ENCODE measurements around the gene FALEC.
A peak's percentile ranks its signal among the peaks of the same experiment; 100 is the strongest.
"Not testable (repeated sequence)": the region's sequence is repeated elsewhere in the genome, so short reads cannot be mapped to it uniquely, and the experiment has no call there.

The FALEC gene

GRCh38 chr1:150560576-150561253 lies 45.2 kb downstream of the FALEC start:
- DNase-seq = peak; percentile 58 to 78 (median 68)

DNA sequence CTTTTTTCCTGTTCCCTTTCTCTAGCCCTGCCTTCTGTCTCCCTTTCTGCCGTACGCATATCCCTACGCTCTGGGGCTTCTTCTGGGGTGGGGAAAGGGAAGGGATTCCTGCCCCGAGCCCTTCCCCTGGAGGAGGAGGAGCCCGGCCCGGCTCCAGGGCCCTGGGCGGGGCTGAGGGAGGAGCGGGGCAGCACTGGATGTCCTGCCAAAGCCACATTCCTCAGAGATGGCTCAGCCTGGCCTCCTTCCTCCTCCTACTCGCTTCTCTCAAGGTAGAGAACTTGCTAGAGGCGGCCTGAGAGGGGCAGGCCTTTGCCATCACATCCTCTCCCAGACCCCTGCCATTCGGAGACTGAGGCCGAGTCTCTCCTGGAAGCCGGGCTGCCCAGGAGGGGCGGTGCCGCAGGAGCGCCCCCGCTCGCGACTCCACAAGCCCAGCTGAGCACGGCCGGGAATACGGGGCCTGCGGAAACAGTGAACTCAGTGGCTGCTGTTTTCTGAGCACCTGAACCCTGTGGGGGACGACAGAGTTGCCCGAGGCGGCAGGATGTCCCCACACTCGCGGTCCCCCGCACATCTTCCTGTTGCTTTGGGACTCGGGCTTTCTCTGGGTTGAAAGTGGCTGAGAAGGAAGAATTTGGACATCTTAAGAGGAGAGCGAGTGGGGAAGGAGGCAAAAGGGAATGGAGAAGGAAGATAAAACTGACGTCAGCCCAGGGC lies 45.9 kb downstream of the FALEC start:
- DNase-seq = peak in 2 of 4 experiments; percentile 62 to 67

GRCh38 chr1:150561974-150562445 lies 46.5 kb downstream of the FALEC start:
- DNase-seq = peak; percentile 50 to 87 (median 76)

- peak in 2 of 4 experiments; percentile 48 to 63 for DNase-seq
Observed at GRCh38 chr1:150562446-150563339, 47.1 kb downstream of the FALEC start.

GRCh38 chr1:150563340-150564038 lies 47.9 kb downstream of the FALEC start:
- peak in 2 of 4 experiments; percentile 34 to 48 for DNase-seq

GRCh38 chr1:150564051-150564991 lies 48.8 kb downstream of the FALEC start:
- peak in 1 of 4 experiments; percentile 34 for DNase-seq

DNA sequence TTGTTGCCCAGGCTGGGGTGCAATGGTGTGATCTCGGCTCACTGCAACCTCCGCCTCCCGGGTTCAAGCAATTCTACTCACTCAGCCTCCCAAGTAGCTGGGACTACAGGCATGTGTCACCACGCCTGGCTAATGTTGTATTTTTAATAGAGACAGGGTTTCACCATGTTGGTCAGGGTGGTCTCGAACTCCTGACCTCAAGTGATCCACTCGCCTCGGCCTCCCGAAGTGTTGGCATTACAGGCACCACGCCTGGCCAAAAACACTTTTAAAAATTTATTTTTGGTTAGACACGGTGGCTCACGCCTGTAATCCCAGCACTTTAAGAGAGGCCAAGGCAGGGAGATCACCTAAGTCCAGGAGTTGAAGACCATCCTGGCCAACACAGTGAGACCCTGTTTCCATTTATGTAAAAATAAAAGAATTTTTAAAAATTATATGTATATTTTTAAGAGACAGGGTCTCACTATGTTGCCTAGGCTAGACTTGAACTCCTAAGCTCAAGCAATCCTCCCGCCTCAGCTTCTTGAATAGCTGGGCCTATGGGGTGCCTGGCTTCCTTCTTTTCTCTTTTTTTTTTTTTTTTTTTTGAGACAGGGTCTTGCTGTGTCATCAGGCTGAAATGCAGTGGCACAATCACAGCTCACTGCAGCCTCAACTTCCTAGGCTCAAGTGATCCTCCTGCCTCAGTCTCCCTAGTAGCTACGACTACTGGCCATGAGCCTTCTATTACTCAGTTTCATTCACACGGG lies 49.9 kb downstream of the FALEC start:
- not testable (repeated sequence) for DNase-seq

GRCh38 chr1:150566589-150567340 lies 51.2 kb downstream of the FALEC start:
- DNase-seq = no peak

DNA sequence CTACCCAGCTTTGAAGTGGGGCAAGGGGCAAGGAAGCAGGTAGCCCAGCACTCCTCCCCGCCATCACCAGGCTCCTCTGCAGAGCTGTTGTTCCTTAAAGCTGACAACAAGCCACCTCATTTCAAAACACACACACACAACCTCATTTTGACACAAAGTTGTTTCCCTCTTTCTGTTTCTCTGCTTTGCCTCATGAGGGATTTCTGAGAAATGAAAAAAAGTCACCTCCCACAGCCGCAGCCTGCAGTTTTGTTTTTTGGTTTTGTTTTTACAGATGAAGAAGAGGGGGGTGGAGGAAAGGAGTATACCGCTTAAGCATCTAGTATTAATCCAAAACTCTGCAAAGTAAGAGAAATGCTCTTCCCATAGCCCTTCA lies 51.8 kb downstream of the FALEC start:
- DNase-seq = peak in 2 of 4 experiments; percentile 49 to 56

DNA sequence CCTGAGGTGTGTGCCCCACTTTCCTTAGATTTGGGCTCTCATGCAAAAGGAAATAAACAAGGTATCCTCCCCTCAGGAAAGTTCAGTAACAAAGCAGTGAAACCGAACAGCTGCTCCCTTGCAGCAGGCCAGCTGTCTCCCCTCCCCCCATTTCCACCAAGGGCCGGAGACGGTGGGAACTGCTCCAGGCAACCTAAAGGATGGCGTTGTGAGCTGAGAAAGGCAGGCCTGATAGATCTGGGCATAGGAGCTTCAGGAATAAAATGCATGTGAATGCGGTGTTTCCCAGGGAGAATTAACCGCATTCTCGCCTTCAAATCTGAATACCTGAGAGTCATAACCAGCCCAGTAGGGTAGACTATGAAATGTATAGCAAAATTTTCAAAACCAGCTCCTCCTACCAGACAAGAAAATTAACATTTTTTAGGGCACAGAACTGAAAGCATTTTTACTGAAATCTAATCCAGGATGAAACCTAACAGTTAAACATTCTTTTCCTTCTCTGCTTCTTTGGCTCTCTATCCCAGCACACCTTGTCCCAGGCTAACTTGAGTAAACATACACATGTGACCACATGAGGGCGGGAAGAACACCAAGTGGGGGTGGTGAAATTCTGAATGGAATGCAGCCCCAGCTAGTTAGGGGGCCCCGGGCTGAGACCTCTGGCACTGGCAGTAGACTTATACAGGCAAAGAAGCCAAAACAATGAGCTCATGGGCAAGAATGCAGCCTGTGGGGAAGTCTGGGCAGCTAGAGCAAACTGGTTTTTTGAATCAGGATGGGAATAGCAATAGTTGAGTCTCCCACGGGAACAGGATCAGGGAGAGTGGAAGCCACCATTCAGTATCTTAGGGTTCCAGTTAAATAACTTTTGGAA lies 52.4 kb downstream of the FALEC start:
- DNase-seq = peak in 2 of 4 experiments; percentile 51 to 52

- no peak for DNase-seq
Observed at GRCh38 chr1:150568594-150568966, 53.0 kb downstream of the FALEC start.

DNA sequence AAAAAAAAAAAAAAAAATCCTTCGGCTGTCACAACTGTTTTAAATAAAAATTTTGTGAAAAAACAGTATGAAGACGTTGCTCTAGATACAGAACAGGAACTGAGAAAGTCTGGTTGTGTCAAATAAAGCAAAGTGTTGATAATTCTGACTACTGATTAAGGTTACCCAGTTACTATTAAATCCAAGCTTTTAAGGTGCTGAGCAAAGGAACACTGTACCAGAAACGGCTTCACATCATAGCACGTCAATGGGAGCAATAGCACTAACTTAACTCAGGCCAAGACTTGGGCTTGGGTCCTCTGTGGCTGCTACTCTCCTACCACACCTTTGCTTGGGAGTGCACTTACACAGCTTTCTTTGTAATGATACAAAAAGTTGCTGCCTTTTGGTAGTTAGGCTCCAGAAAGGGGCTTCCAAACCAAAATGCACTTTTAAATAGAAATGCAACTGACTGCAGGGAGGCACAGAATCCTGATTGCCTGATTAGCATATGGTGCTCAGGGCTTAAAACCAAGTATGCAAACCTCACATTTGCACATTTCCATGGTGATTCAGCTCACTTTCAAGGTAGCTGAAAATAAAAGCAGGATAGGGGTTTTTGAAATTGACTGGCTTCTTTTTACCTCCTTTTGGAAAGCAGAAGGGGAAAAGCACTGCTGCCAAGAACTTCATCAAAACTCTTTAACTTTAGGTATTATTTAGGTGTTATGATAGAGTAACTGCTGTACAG lies 57.5 kb downstream of the FALEC start:
- DNase-seq = no peak

DNA sequence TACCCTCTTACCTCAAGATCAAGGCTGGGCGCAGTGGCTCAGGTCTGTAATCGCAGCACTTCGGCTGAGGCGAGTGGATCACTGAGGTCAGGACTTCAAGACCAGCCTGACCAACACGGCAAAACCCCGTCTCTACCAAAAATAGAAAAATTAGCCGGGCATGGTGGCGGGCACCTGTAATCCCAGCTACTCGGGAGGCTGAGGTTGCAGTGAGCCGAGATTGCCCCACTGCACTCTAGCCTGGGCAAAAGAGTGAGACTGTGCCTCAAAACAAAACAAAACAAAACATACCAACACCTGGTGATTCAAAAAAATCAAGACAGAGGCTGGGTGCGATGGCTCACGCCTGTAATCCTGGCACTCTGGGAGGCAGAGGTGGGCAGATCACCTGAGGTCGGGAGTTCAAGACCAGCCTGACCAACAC lies 58.1 kb downstream of the FALEC start:
- not testable (repeated sequence) for DNase-seq

DNA sequence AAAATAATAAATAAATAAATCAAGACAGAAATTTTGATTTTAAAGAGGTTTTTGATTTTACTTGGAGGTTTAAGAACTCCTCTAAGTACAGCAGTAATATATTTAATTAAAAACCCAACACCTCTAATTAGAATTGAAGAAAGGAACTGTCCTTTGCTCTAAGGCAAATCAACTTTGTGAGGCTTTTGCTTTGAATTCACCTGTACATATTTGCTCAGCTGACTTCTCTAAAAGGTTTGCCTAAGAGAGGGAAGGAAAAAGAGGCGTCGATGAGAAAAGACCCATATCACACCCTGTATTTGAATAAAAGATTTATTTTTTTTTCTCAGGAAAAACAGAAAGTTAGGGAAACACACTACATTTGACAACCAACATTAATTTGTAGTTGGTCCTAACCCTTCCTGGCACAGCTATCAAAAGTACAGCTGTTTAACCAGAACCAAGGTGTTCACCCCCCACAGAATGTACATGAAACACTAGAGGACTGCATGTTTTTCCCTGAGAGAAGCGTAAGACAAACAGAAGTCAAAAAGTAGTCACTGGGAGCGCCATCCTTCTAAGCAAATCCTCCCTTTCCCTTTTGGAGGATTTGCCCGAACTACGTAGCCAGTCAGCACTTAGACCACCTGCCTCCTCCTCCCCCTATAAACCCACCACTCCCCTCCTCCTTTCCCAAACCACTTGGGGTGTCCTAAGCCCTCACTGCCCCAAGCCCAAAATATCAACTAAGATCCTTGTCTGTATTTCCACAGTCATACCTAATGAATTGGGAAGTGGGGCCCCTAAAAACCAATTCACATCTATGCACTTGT lies 58.9 kb downstream of the FALEC start:
- no peak for DNase-seq

DNA sequence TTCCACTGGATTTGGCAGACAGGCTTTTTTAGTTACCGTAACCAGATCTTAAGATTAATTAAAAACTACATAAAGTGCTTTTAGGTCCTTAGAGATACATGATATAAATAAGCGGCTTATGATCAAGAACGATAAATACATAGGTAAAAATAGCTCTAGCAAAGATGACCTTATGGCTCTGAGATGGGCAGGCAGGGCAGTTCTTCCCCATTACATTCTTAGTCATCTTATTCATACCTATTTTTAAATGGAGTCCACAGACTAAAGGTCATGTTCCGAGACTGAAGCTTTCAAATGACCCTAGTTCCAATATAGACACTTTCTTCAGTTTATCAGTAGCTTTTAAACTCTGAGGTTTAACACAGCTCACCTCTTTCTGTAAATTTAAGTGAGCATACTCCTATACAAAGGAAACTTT lies 59.5 kb downstream of the FALEC start:
- DNase-seq = no peak

DNA sequence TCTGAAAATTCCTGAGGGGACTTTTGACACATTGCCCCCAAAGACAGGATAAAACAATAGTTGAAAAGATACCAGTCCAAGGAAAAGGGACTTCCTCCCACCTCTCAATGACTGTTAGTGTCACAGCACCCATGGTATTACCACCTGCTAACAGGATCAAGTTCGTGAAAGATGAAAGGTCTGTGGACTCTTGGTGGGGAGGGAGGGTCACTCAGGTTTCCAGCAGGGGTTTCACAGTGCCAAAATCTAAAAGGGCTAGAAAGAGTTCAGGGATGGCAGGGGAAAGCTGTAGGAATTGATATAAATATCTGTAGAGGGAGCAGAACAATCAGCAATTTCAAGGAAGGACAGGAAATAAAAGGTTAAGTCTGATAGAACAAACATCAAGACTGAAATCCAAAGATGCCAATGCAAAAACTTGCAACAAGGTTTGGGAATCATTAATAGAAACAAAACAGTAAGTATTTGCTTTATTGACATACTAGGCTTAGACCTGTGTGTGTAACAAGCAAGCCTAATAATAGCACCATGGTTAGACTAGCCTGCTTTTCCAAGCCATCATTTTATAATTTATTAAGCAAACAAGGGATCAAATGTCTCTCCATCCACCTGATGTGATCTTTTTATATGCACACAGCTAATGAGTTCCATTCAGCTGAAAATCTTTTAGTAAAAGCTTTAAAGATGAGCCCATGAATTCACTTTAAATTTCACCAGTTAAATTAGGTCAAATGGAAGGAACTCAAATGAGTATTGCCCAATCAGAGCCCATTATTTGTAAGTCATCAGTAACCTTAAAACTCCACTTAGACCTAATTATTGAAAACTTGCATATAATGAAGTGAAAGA lies 60.2 kb downstream of the FALEC start:
- no peak for DNase-seq
